ENCODE measurements around the gene IQCK. TPM values are rescaled to one million over a fixed set of nuclear protein-coding genes. Genes with fewer than 3 reads are reported as not detected.

Gene IQCK
- polyA plus RNA-seq, 3 donors, result 0.52 to 1.2 (median 0.58) TPM

- Histone ChIP-seq H4K20me1 (ENCODE audit: insufficient read depth, low read length) (no peaks in the 10 kb centered on the region), H3K36me3 (replicated peaks in 1 of 2; ENCODE audit: control insufficient read depth in 1 of 2, insufficient read depth in 2 of 2, low read length in 2 of 2) (peaks cover 45 to 71% of the 10 kb centered on the region in 2 donors), H3K27me3 (ENCODE audit: control insufficient read depth in 2 of 2, insufficient read depth in 2 of 2, low read length in 2 of 2) (no peaks in the 10 kb centered on the region), H3K4me2 (replicated peaks; ENCODE audit: extremely low read depth, low read length, poor library complexity, severe bottlenecking) (no peak overlapping the region), H2AFZ (ENCODE audit: insufficient read depth, low read depth, low read length, poor library complexity, severe bottlenecking) (no peak overlapping the region), H3K79me2 (ENCODE audit: insufficient read depth, low read length) (no peaks in the 10 kb centered on the region), H3K27ac (ENCODE audit: low read depth in 1 of 2, low read length in 2 of 2) (no peak overlapping the region), H3K4me3 (replicated peaks in 1 of 3; ENCODE audit: low read depth in 2 of 3, low read length in 3 of 3) (no peak overlapping the region), H3K9ac (ENCODE audit: insufficient read depth, low read length, poor library complexity, severe bottlenecking) (no peak overlapping the region), H3K9me3 (replicated peaks in 1 of 2; ENCODE audit: control insufficient read depth in 1 of 2, insufficient read depth in 1 of 2, low read length in 2 of 2) (no peaks in the 10 kb centered on the region), H3K4me1 (ENCODE audit: control insufficient read depth in 1 of 2, insufficient read depth in 2 of 2, low read length in 2 of 2) (peaks cover 6 to 7% of the 10 kb centered on the region in 2 donors)
- Mint-ChIP-seq H3K9me3 (peaks cover 0 to 3% (median 0%) of the 10 kb centered on the region in 7 donors), H3K36me3 (peaks cover 55 to 75% of the 10 kb centered on the region in 2 donors), H3K4me1 (peaks cover 7% of the 10 kb centered on the region), H3K27ac (peak overlapping the region in 2 of 7 donors; percentile 42 to 66), H3K4me3 (no peak overlapping the region), H3K27me3 (ENCODE audit: low read depth in 3 of 3) (no peaks in the 10 kb centered on the region)
- TF ChIP-seq CTCF (IDR thresholded peaks at IDR 0.05), result no peak
- DNase-seq, result no peak
- intact Hi-C loops (cut with micrococcal nuclease), result no loop called here
- 83% methylated on average over 4 of the region's 22 CpGs for WGBS (ENCODE audit: insufficient coverage)
Measured at GRCh38 chr16:19707569-19708295, 10.3 kb upstream of the IQCK start.

- intact Hi-C loops (cut with micrococcal nuclease), result no loop called here
Measured at GRCh38 chr16:19708296-19709205, 9.5 kb upstream of the IQCK start.

More at GRCh38 chr16:19708296-19709205, 9.5 kb upstream of the IQCK start:
- TF ChIP-seq CTCF (IDR thresholded peaks at IDR 0.05), result no peak
- H3K27ac ChIP-seq (ENCODE audit: low read depth in 1 of 2, low read length in 2 of 2), result no peak overlapping the region
- H3K4me2 ChIP-seq (replicated peaks; ENCODE audit: extremely low read depth, low read length, poor library complexity, severe bottlenecking), result no peak overlapping the region
- 91% methylated on average over 15 of the region's 18 CpGs for WGBS (ENCODE audit: insufficient coverage)
- no peaks in the 10 kb centered on the region for H3K27me3 ChIP-seq (ENCODE audit: control insufficient read depth in 2 of 2, insufficient read depth in 2 of 2, low read length in 2 of 2)
- no peak for DNase-seq
- no peaks in the 10 kb centered on the region for H3K9me3 ChIP-seq (replicated peaks in 1 of 2; ENCODE audit: control insufficient read depth in 1 of 2, insufficient read depth in 1 of 2, low read length in 2 of 2)
- Mint-ChIP-seq H3K27ac (peak overlapping the region in 2 of 7 donors; percentile 8 to 12), H3K9me3 (peaks cover 0 to 3% (median 0%) of the 10 kb centered on the region in 7 donors), H3K27me3 (ENCODE audit: low read depth in 3 of 3) (no peaks in the 10 kb centered on the region), H3K4me1 (peaks cover under 1% of the 10 kb centered on the region), H3K36me3 (peaks cover 57 to 71% of the 10 kb centered on the region in 2 donors), H3K4me3 (no peak overlapping the region)
- H3K9ac ChIP-seq (ENCODE audit: insufficient read depth, low read length, poor library complexity, severe bottlenecking), result no peak overlapping the region
- peaks cover 44 to 67% of the 10 kb centered on the region in 2 donors for H3K36me3 ChIP-seq (replicated peaks in 1 of 2; ENCODE audit: control insufficient read depth in 1 of 2, insufficient read depth in 2 of 2, low read length in 2 of 2)
- peaks cover 0 to under 1% of the 10 kb centered on the region in 2 donors for H3K4me1 ChIP-seq (ENCODE audit: control insufficient read depth in 1 of 2, insufficient read depth in 2 of 2, low read length in 2 of 2)
- no peaks in the 10 kb centered on the region for H4K20me1 ChIP-seq (ENCODE audit: insufficient read depth, low read length)
- no peaks in the 10 kb centered on the region for H3K79me2 ChIP-seq (ENCODE audit: insufficient read depth, low read length)
- H3K4me3 ChIP-seq (replicated peaks in 1 of 3; ENCODE audit: low read depth in 2 of 3, low read length in 3 of 3), result no peak overlapping the region
- H2AFZ ChIP-seq (ENCODE audit: insufficient read depth, low read depth, low read length, poor library complexity, severe bottlenecking), result no peak overlapping the region
